Mesenchymal stem cell (in vitro differentiated cells and primary cell): ENCODE data around the gene HSD17B3.
"Not testable (repeated sequence)": the region's sequence is repeated elsewhere in the genome, so short reads cannot be mapped to it uniquely, and the experiment has no call there.

ENCODE experiments used
- DNase-seq: peaks from one replicate; pipeline ENCODE4 v3.0.0-alpha.2; 2013
- H2AFZ ChIP-seq: one replicate; pipeline ENCODE4 v1.6.1; 2013; ENCODE audit warnings: low read depth, mild to moderate bottlenecking, control low read depth, inconsistent platforms, low read length, moderate library complexity
- H2AK5ac ChIP-seq: 2 replicates; pipeline ENCODE4 v1.6.1; 2013; ENCODE audit warnings: low read length, moderate library complexity, mild to moderate bottlenecking, inconsistent platforms; ENCODE audit not compliant: severe bottlenecking
- H2BK120ac ChIP-seq: one replicate; pipeline ENCODE4 v1.6.1; 2013; ENCODE audit warnings: low read depth, mild to moderate bottlenecking, inconsistent platforms, low read length, moderate library complexity
- H2BK12ac ChIP-seq, 2 experiments: one replicate each; pipeline ENCODE4 v1.6.1; 2013; ENCODE audit warnings: inconsistent platforms in 2 of 2, low read length in 2 of 2, mild to moderate bottlenecking in 2 of 2, moderate library complexity in 2 of 2, control low read depth in 1 of 2
- H2BK15ac ChIP-seq: one replicate; pipeline ENCODE4 v1.6.1; 2013; ENCODE audit warnings: mild to moderate bottlenecking, low read depth, inconsistent platforms; ENCODE audit not compliant: poor library complexity, severe bottlenecking
- H2BK5ac ChIP-seq: 2 replicates; pipeline ENCODE4 v1.6.1; 2013; ENCODE audit warnings: low read depth, mild to moderate bottlenecking, low read length, control low read depth, inconsistent platforms; ENCODE audit not compliant: poor library complexity, severe bottlenecking
- H3K14ac ChIP-seq, 2 experiments: one replicate each; pipeline ENCODE4 v1.6.1; 2013; ENCODE audit warnings: inconsistent platforms in 2 of 2, low read length in 2 of 2, control low read depth in 1 of 2, mild to moderate bottlenecking in 1 of 2, moderate library complexity in 1 of 2
- H3K18ac ChIP-seq, 2 experiments: one replicate each; pipeline ENCODE4 v1.6.1; 2013; ENCODE audit warnings: inconsistent platforms in 2 of 2, low read length in 2 of 2, control low read depth in 1 of 2, low read depth in 1 of 2, mild to moderate bottlenecking in 1 of 2
- H3K23ac ChIP-seq, 2 experiments: one replicate each; pipeline ENCODE4 v1.6.1; 2013; ENCODE audit warnings: inconsistent platforms in 2 of 2, low read length in 2 of 2, mild to moderate bottlenecking in 2 of 2, moderate library complexity in 2 of 2, control low read depth in 1 of 2
- H3K27ac ChIP-seq: 2 replicates; pipeline ENCODE4 v1.5.1; 2013; ENCODE audit warnings: mild to moderate bottlenecking, moderate library complexity, low read length, control low read depth, inconsistent platforms; ENCODE audit not compliant: poor library complexity, severe bottlenecking
- H3K27me3 ChIP-seq, 2 experiments: 2 replicates each; pipeline versions ENCODE4 v1.6.1 to v1.7.0; 2013; ENCODE audit warnings: low read length in 2 of 2, mild to moderate bottlenecking in 2 of 2, moderate library complexity in 2 of 2, control low read depth in 1 of 2, inconsistent platforms in 1 of 2; ENCODE audit not compliant: control insufficient read depth in 1 of 2, insufficient read depth in 1 of 2
- H3K36me3 ChIP-seq, 2 experiments: 2 replicates each; pipeline versions ENCODE4 v1.6.1 to v1.7.0; 2013; ENCODE audit warnings: low read length in 2 of 2, control low read depth in 1 of 2, inconsistent platforms in 1 of 2, low read depth in 1 of 2, mild to moderate bottlenecking in 1 of 2; ENCODE audit not compliant: insufficient read depth in 2 of 2, control insufficient read depth in 1 of 2
- H3K4ac ChIP-seq, 2 experiments: one replicate each; pipeline ENCODE4 v1.6.1; 2013; ENCODE audit warnings: inconsistent platforms in 2 of 2, low read length in 2 of 2, mild to moderate bottlenecking in 2 of 2, moderate library complexity in 2 of 2, control low read depth in 1 of 2, low read depth in 1 of 2
- H3K4me1 ChIP-seq: 2 replicates; pipeline ENCODE4 v1.6.1; 2013; ENCODE audit warnings: low read depth, low read length, control low read depth; ENCODE audit not compliant: control insufficient read depth, insufficient read depth
- H3K4me2 ChIP-seq: 2 replicates; pipeline ENCODE4 v1.6.1; 2013; ENCODE audit warnings: low read length, mild to moderate bottlenecking, inconsistent platforms; ENCODE audit not compliant: poor library complexity, severe bottlenecking
- H3K4me3 ChIP-seq, 2 experiments: 2 replicates each; pipeline versions ENCODE4 v1.5.1 to v1.7.0; 2013; ENCODE audit warnings: low read length in 2 of 2, mild to moderate bottlenecking in 2 of 2, control low read depth in 1 of 2, low read depth in 1 of 2; ENCODE audit not compliant: insufficient read depth in 1 of 2
- H3K79me1 ChIP-seq: replicated peaks from 2 replicates; pipeline ENCODE4 v1.6.1; 2013; ENCODE audit warnings: mild to moderate bottlenecking, control low read depth, low read length, inconsistent platforms; ENCODE audit not compliant: poor library complexity, severe bottlenecking
- H3K9ac ChIP-seq: 2 replicates; pipeline ENCODE4 v1.7.0; 2013; ENCODE audit warnings: mild to moderate bottlenecking, low read length, moderate library complexity
- H3K9me3 ChIP-seq: 2 replicates; pipeline ENCODE4 v1.7.0; 2013; ENCODE audit warnings: mild to moderate bottlenecking, low read length; ENCODE audit not compliant: control insufficient read depth
- H4K8ac ChIP-seq: one replicate; pipeline ENCODE4 v1.6.1; 2013; ENCODE audit warnings: inconsistent platforms, mild to moderate bottlenecking, low read length, moderate library complexity
- H4K91ac ChIP-seq: one replicate; pipeline ENCODE4 v1.6.1; 2013; ENCODE audit warnings: mild to moderate bottlenecking, low read length, inconsistent platforms
- WGBS: methylation state at CpG from one replicate; pipeline ENCODE4 v1.1.7; 2013; ENCODE audit warnings: mixed read lengths; 5-methylcytosine and 5-hydroxymethylcytosine counted together

HSD17B3 gene

GRCh38 chr9:96236337-96236736 is 65.6 kb downstream of the HSD17B3 start:
- not testable (repeated sequence) for H3K14ac ChIP-seq

GRCh38 chr9:96232539-96233241 is 69.3 kb downstream of the HSD17B3 start:
- peaks cover 8 to 38% of the 10 kb centered on the region in 2 experiments for H3K27me3 ChIP-seq
- H3K4me1 ChIP-seq = no peaks in the 10 kb centered on the region
- H3K4me2 ChIP-seq = no peak overlapping the region
- no peak overlapping the region for H3K14ac ChIP-seq
- H3K79me1 ChIP-seq = no peaks in the 10 kb centered on the region
- no peak overlapping the region for H3K4ac ChIP-seq
- H4K91ac ChIP-seq = no peak overlapping the region
- H3K4me3 ChIP-seq = peak overlapping the region in 1 of 2 experiments; percentile 43
- peak overlapping the region; percentile 48 for H3K9ac ChIP-seq
- no peak overlapping the region for H2BK12ac ChIP-seq
- H2AFZ ChIP-seq = no peak overlapping the region
- peak; percentile 55 for DNase-seq
- no peak overlapping the region for H3K27ac ChIP-seq
- no peaks in the 10 kb centered on the region for H3K36me3 ChIP-seq
- no peak overlapping the region for H2BK5ac ChIP-seq
- H2BK120ac ChIP-seq = no peak overlapping the region
- no peak overlapping the region for H3K23ac ChIP-seq
- no peak overlapping the region for H3K18ac ChIP-seq
- WGBS = 63% methylated on average over 14 of the region's 14 CpGs
- H4K8ac ChIP-seq = no peak overlapping the region
- peak overlapping the region; percentile 40 for H2BK15ac ChIP-seq
- H2AK5ac ChIP-seq = no peak overlapping the region
- peaks cover 10% of the 10 kb centered on the region for H3K9me3 ChIP-seq

More at GRCh38 chr9:96236337-96236736, 65.6 kb downstream of the HSD17B3 start:
- not testable (repeated sequence) for DNase-seq, H3K4me3 ChIP-seq, H3K27ac ChIP-seq, H2BK12ac ChIP-seq, H3K4me1 ChIP-seq, H2BK120ac ChIP-seq, H2BK15ac ChIP-seq, H3K4ac ChIP-seq, H4K91ac ChIP-seq, H4K8ac ChIP-seq, H3K9ac ChIP-seq, H3K9me3 ChIP-seq, H2BK5ac ChIP-seq, H3K36me3 ChIP-seq, H3K4me2 ChIP-seq, H2AK5ac ChIP-seq, H3K23ac ChIP-seq, H3K79me1 ChIP-seq, H3K18ac ChIP-seq, H2AFZ ChIP-seq
- peaks cover 22 to 46% of the 10 kb centered on the region in 2 experiments for H3K27me3 ChIP-seq
- 96% methylated on average over 5 of the region's 6 CpGs for WGBS

- no peak overlapping the region for H4K91ac ChIP-seq
- peak overlapping the region in 1 of 2 experiments; percentile 43 for H3K4me3 ChIP-seq
- H3K4me1 ChIP-seq = no peaks in the 10 kb centered on the region
- no peak overlapping the region for H3K4ac ChIP-seq
- no peak overlapping the region for H2BK5ac ChIP-seq
- peak overlapping the region; percentile 48 for H3K9ac ChIP-seq
- H3K23ac ChIP-seq = no peak overlapping the region
- no peak overlapping the region for H3K4me2 ChIP-seq
- whole genome bisulfite sequencing = 32% methylated on average over 6 of the region's 11 CpGs
- no peak overlapping the region for H4K8ac ChIP-seq
- no peak overlapping the region for H2AK5ac ChIP-seq
- H2AFZ ChIP-seq = no peak overlapping the region
- peaks cover 8 to 36% of the 10 kb centered on the region in 2 experiments for H3K27me3 ChIP-seq
- H3K79me1 ChIP-seq = no peaks in the 10 kb centered on the region
- H2BK120ac ChIP-seq = no peak overlapping the region
- H3K18ac ChIP-seq = no peak overlapping the region
- peaks cover 10% of the 10 kb centered on the region for H3K9me3 ChIP-seq
- no peak for DNase-seq
- no peaks in the 10 kb centered on the region for H3K36me3 ChIP-seq
- no peak overlapping the region for H3K14ac ChIP-seq
- H2BK15ac ChIP-seq = no peak overlapping the region
- H3K27ac ChIP-seq = no peak overlapping the region
- H2BK12ac ChIP-seq = no peak overlapping the region
Measured at GRCh38 chr9:96232164-96232538, 69.8 kb downstream of the HSD17B3 start.

GRCh38 chr9:96230002-96230401 is 72.0 kb downstream of the HSD17B3 start:
- 97% methylated on average over 2 of the region's 2 CpGs for WGBS
- H3K4ac ChIP-seq = no peak overlapping the region
- peaks cover 4 to 26% of the 10 kb centered on the region in 2 experiments for H3K27me3 ChIP-seq
- H2BK5ac ChIP-seq = no peak overlapping the region
- no peaks in the 10 kb centered on the region for H3K36me3 ChIP-seq
- H2BK15ac ChIP-seq = no peak overlapping the region
- no peak overlapping the region for H3K4me3 ChIP-seq
- no peak overlapping the region for H3K4me2 ChIP-seq
- H2BK12ac ChIP-seq = no peak overlapping the region
- no peak overlapping the region for H4K91ac ChIP-seq
- no peak overlapping the region for H3K14ac ChIP-seq
- H3K18ac ChIP-seq = no peak overlapping the region
- peaks cover 10% of the 10 kb centered on the region for H3K9me3 ChIP-seq
- no peaks in the 10 kb centered on the region for H3K79me1 ChIP-seq
- no peak overlapping the region for H2AK5ac ChIP-seq
- no peak overlapping the region for H2AFZ ChIP-seq
- no peak overlapping the region for H4K8ac ChIP-seq
- no peak overlapping the region for H3K9ac ChIP-seq
- H3K23ac ChIP-seq = no peak overlapping the region
- no peak for DNase-seq
- no peaks in the 10 kb centered on the region for H3K4me1 ChIP-seq
- no peak overlapping the region for H3K27ac ChIP-seq
- no peak overlapping the region for H2BK120ac ChIP-seq
